SU-DHL-6 (cell line): ENCODE data around the gene VPS4B.

ENCODE experiments used
- H2AFZ ChIP-seq: fragments of 200-600 bp; sonication (generic); 2 replicates; pipeline ENCODE4 v1.6.1; 2014; ENCODE audit warnings: low read depth, mild to moderate bottlenecking, moderate library complexity, mixed read lengths, antibody characterized with exemption, low read length; ENCODE audit not compliant: severe bottlenecking
- H3F3A ChIP-seq: fragments of 200-600 bp; shearing (Covaris generic); 2 replicates; pipeline ENCODE4 v1.6.0; 2016; ENCODE audit warnings: antibody characterized with exemption, mild to moderate bottlenecking; ENCODE audit not compliant: insufficient read depth
- H3K27ac ChIP-seq: fragments of 200-600 bp; sonication (generic); 2 replicates; pipeline ENCODE4 v1.5.1; 2016; ENCODE audit warnings: low read depth, mild to moderate bottlenecking, low read length, moderate library complexity, mixed read lengths
- H3K27me3 ChIP-seq: fragments of 200-600 bp; sonication (generic), shearing (Covaris generic); 2 replicates; pipeline ENCODE4 v1.6.0; 2014; ENCODE audit warnings: mild to moderate bottlenecking, low read length
- H3K36me3 ChIP-seq: fragments of 200-600 bp; sonication (generic); 2 replicates; pipeline ENCODE4 v1.6.1; 2014; ENCODE audit warnings: mild to moderate bottlenecking, low read length, mixed read lengths
- H3K4me2 ChIP-seq: fragments of 300-600, 200-600 bp; shearing (Covaris generic), sonication (generic); 2 replicates; pipeline ENCODE4 v1.6.0; 2014; ENCODE audit warnings: low read length, low read depth, mild to moderate bottlenecking; ENCODE audit not compliant: poor library complexity, severe bottlenecking
- H3K4me3 ChIP-seq: fragments of 200-600 bp; sonication (generic); 2 replicates; pipeline ENCODE4 v1.5.1; 2014; ENCODE audit warnings: antibody characterized with exemption, low read length, mild to moderate bottlenecking, mixed read lengths; ENCODE audit not compliant: insufficient read depth, poor library complexity, severe bottlenecking
- H3K79me2 ChIP-seq: fragments of 200-600 bp; sonication (generic); 2 replicates; pipeline ENCODE4 v1.6.1; 2014; ENCODE audit warnings: mild to moderate bottlenecking, low read length, moderate library complexity; ENCODE audit not compliant: insufficient read depth
- H3K9ac ChIP-seq: fragments of 200-600 bp; sonication (generic); 2 replicates; pipeline ENCODE4 v1.7.0; 2014; ENCODE audit warnings: mild to moderate bottlenecking, low read length
- H3K9me2 ChIP-seq: fragments of 200-600 bp; sonication (generic); replicated peaks from 2 replicates; pipeline ENCODE4 v1.6.1; 2014; ENCODE audit warnings: low read length; ENCODE audit not compliant: insufficient read depth
- H3K9me3 ChIP-seq: fragments of 200-600 bp; sonication (generic); 2 replicates; pipeline ENCODE4 v1.6.1; 2014; ENCODE audit warnings: low read length, mixed read lengths; ENCODE audit not compliant: insufficient read depth
- H4K20me1 ChIP-seq: fragments of 200-600 bp; sonication (generic); 2 replicates; pipeline ENCODE4 v1.6.1; 2014; ENCODE audit warnings: low read depth, mild to moderate bottlenecking, antibody characterized with exemption, low read length, moderate library complexity, mixed read lengths
- EZH2phosphoT487 ChIP-seq: fragments of 200-600 bp; sonication (generic), shearing (Covaris generic); conservative IDR thresholded peaks from 2 replicates; pipeline ENCODE4 v1.6.1; 2018; ENCODE audit warnings: mild to moderate bottlenecking, antibody characterized with exemption, low read length, moderate library complexity, mixed read lengths
- TF ChIP-seq, protein P1 (sequence below): fragments of 200-600 bp; sonication (generic); IDR thresholded peaks from one replicate; pipeline ENCODE4 v1.5.1; 2017; ENCODE audit warnings: antibody characterized with exemption, mild to moderate bottlenecking, low read length, moderate library complexity; ENCODE audit not compliant: insufficient read depth, poor library complexity, severe bottlenecking

Gene VPS4B

DNA sequence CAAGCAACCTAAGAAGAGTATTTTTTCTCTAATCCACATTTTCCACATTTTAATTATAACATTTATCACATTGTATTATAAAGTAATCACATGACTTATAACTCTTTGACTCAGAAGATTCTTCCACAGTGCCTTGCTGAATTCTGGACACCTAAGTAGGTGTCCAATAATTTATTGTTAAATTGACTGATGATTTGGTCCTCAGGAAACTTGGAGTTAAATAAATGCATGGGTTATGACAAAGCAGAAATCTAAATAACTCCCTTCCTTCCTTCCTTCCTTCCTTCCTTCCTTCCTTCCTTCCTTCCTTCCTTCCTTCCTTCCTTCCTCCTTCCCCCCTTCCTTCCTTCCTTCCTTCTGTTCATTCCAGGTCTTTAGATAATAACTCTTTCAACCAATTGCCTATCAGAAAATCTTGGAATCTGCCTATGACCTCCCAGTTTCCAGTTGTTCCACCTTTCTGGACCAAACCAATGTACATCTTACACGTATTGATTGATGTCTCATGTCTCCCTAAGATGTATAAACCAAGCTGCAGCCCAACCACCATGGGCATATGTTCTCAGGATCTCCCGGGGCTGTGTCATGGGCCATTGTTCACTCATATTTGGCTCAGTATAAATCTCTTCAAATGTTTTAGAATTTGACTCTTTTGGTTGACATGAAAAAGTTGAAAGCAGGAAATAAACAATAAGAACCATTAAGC, 44.8 kb downstream of the VPS4B start:
- no peaks in the 10 kb centered on the region for H3K9me3 ChIP-seq
- H4K20me1 ChIP-seq, result no peaks in the 10 kb centered on the region
- TF ChIP-seq, protein P1, sequence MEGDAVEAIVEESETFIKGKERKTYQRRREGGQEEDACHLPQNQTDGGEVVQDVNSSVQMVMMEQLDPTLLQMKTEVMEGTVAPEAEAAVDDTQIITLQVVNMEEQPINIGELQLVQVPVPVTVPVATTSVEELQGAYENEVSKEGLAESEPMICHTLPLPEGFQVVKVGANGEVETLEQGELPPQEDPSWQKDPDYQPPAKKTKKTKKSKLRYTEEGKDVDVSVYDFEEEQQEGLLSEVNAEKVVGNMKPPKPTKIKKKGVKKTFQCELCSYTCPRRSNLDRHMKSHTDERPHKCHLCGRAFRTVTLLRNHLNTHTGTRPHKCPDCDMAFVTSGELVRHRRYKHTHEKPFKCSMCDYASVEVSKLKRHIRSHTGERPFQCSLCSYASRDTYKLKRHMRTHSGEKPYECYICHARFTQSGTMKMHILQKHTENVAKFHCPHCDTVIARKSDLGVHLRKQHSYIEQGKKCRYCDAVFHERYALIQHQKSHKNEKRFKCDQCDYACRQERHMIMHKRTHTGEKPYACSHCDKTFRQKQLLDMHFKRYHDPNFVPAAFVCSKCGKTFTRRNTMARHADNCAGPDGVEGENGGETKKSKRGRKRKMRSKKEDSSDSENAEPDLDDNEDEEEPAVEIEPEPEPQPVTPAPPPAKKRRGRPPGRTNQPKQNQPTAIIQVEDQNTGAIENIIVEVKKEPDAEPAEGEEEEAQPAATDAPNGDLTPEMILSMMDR, result no peak
- TF ChIP-seq EZH2phosphoT487, result no peak

GRCh38 chr18:63376538-63376937, 45.7 kb downstream of the VPS4B start:
- Histone ChIP-seq H3K4me2 (no peak overlapping the region), H3K27me3 (no peaks in the 10 kb centered on the region), H4K20me1 (no peaks in the 10 kb centered on the region), H3F3A (no peaks in the 10 kb centered on the region), H3K9ac (no peak overlapping the region), H2AFZ (no peak overlapping the region), H3K9me2 (no peaks in the 10 kb centered on the region), H3K9me3 (no peaks in the 10 kb centered on the region), H3K79me2 (no peaks in the 10 kb centered on the region), H3K36me3 (no peaks in the 10 kb centered on the region), H3K4me3 (no peak overlapping the region), H3K27ac (no peak overlapping the region)
- no peak for TF ChIP-seq EZH2phosphoT487
- TF ChIP-seq, protein P1, result no peak

More for the DNA sequence above, 44.8 kb downstream of the VPS4B start:
- H3K9ac ChIP-seq, result no peak overlapping the region
- H3K9me2 ChIP-seq, result no peaks in the 10 kb centered on the region
- H2AFZ ChIP-seq, result no peak overlapping the region
- H3K27me3 ChIP-seq, result no peaks in the 10 kb centered on the region
- no peak overlapping the region for H3K27ac ChIP-seq
- no peaks in the 10 kb centered on the region for H3F3A ChIP-seq
- H3K79me2 ChIP-seq, result no peaks in the 10 kb centered on the region
- H3K36me3 ChIP-seq, result no peaks in the 10 kb centered on the region
- H3K4me2 ChIP-seq, result no peak overlapping the region
- H3K4me3 ChIP-seq, result no peak overlapping the region

GRCh38 chr18:63374540-63374939, 47.7 kb downstream of the VPS4B start:
- Histone ChIP-seq H3K9me3 (no peaks in the 10 kb centered on the region), H3K9ac (no peak overlapping the region), H3K27me3 (no peaks in the 10 kb centered on the region), H3K27ac (no peak overlapping the region), H3K4me2 (no peak overlapping the region), H3K9me2 (no peaks in the 10 kb centered on the region), H3K4me3 (no peak overlapping the region), H2AFZ (no peak overlapping the region), H3F3A (no peaks in the 10 kb centered on the region), H3K79me2 (no peaks in the 10 kb centered on the region), H4K20me1 (no peaks in the 10 kb centered on the region), H3K36me3 (no peaks in the 10 kb centered on the region)
- TF ChIP-seq, protein P1, result no peak
- TF ChIP-seq EZH2phosphoT487, result no peak
